Nephron (organoid): ENCODE measurements around the gene CBX3.
A peak's percentile ranks its signal among the peaks of the same experiment; 100 is the strongest.
"Not testable (repeated sequence)": the region's sequence is repeated elsewhere in the genome, so short reads cannot be mapped to it uniquely, and the experiment has no call there.

Source experiments
- H3K27ac Mint-ChIP-seq, 3 experiments: 2 replicates each; pipeline ENCODE4 v1.8.0; 2020; ENCODE audit warnings: mixed read lengths in 3 of 3, mild to moderate bottlenecking in 2 of 3, moderate library complexity in 1 of 3
- H3K27me3 Mint-ChIP-seq: 2 replicates; pipeline ENCODE4 v1.8.0; 2021; ENCODE audit warnings: low read depth, mild to moderate bottlenecking, moderate library complexity, mixed read lengths
- H3K36me3 Mint-ChIP-seq: 2 replicates; pipeline ENCODE4 v1.8.0; 2020; ENCODE audit warnings: low read depth, mixed read lengths
- H3K4me1 Mint-ChIP-seq: 2 replicates; pipeline ENCODE4 v1.8.0; 2020; ENCODE audit warnings: mixed read lengths
- H3K4me3 Mint-ChIP-seq, 3 experiments: 2 replicates each; pipeline ENCODE4 v1.8.0; 2020; ENCODE audit warnings: mild to moderate bottlenecking in 3 of 3, mixed read lengths in 3 of 3, moderate library complexity in 2 of 3
- H3K9me3 Mint-ChIP-seq: 2 replicates; pipeline ENCODE4 v1.8.0; 2020; ENCODE audit warnings: mixed read lengths
- CTCF ChIP-seq, 3 experiments: fragments of 200-600 bp; sonication (generic); IDR thresholded peaks; one replicate each; pipeline ENCODE4 v1.5.0; 2021; ENCODE audit warnings: antibody characterized with exemption in 3 of 3; ENCODE audit not compliant: unreplicated experiment in 3 of 3

The CBX3 gene

DNA sequence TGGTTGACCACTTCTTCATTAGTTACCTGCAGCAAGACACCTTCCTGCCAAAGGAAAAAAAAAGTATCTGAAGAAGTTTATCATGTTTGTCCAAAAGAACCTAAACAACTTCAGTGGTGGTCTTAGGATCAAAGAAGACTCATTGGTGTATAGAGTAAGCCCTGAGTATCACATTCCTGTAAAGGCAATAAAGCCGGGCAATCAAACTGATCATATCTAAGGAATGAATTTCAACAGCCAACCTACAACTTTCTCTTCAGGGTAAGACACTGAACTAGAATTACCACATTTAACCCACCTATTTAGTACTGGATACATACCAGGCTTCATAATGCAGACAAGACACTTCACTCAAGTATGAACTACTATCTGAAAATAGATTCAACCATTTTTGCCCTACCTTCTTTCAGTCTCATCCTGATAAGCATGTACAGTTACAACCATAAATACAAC is 11.1 kb upstream of the CBX3 start:
- H3K27ac Mint-ChIP-seq: peak overlapping the region in 1 of 3 experiments; percentile 26
- no peak for TF ChIP-seq CTCF (IDR thresholded peaks at IDR 0.05; ENCODE audit: unreplicated experiment in 3 of 3)
- H3K4me3 Mint-ChIP-seq: no peak overlapping the region
- no peaks in the 10 kb centered on the region for H3K27me3 Mint-ChIP-seq
- peaks cover 28% of the 10 kb centered on the region for H3K4me1 Mint-ChIP-seq
- peaks cover 88% of the 10 kb centered on the region for H3K36me3 Mint-ChIP-seq
- no peaks in the 10 kb centered on the region for H3K9me3 Mint-ChIP-seq

GRCh38 chr7:26191233-26191973 is 10.1 kb upstream of the CBX3 start:
- Mint-ChIP-seq H3K36me3 (peaks cover 92% of the 10 kb centered on the region), H3K27ac (peak overlapping the region; percentile 10 to 36 (median 26)), H3K4me1 (peaks cover 37% of the 10 kb centered on the region), H3K27me3 (no peaks in the 10 kb centered on the region), H3K4me3 (no peak overlapping the region), H3K9me3 (no peaks in the 10 kb centered on the region)
- no peak for TF ChIP-seq CTCF (IDR thresholded peaks at IDR 0.05; ENCODE audit: unreplicated experiment in 3 of 3)

GRCh38 chr7:26191974-26192479 is 9.5 kb upstream of the CBX3 start:
- no peaks in the 10 kb centered on the region for H3K27me3 Mint-ChIP-seq
- H3K36me3 Mint-ChIP-seq: peaks cover 94% of the 10 kb centered on the region
- no peak overlapping the region for H3K4me3 Mint-ChIP-seq
- H3K9me3 Mint-ChIP-seq: no peaks in the 10 kb centered on the region
- H3K4me1 Mint-ChIP-seq: peaks cover 44% of the 10 kb centered on the region
- H3K27ac Mint-ChIP-seq: peak overlapping the region; percentile 10 to 78 (median 47)
- TF ChIP-seq CTCF (IDR thresholded peaks at IDR 0.05; ENCODE audit: unreplicated experiment in 3 of 3): no peak

DNA sequence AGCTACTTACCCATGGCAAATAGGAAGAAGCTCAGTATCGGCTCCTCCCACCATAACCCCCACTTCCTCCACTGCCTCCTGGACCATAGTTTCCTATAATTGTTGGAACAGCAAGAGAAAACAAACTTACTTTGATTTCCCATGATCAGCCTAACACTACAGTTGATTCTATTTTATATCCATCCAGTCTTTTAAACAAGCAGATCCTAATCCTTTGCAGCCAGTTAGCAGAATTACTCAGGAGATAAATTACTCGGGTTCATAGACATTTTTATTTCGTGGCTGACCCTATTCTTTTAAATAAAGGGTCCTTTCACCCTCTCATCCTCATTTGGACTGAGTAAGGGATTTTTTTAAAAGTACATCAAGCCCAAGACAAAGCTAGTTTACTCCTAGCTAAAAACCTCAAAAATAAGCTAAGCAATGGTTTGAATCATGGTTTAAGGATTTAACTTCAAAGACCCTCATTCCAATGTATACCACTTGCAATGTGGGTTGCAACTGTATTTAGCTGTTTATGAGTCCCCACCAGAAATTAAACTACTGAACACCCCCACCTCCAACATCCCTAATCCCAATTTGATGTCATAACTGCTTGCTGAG is 9.0 kb upstream of the CBX3 start:
- Mint-ChIP-seq H3K36me3 (peaks cover 95% of the 10 kb centered on the region), H3K4me3 (no peak overlapping the region), H3K27me3 (no peaks in the 10 kb centered on the region)

GRCh38 chr7:26193432-26194207 is 7.9 kb upstream of the CBX3 start:
- Mint-ChIP-seq H3K4me3 (peak overlapping the region; percentile 58 to 71 (median 60)), H3K4me1 (peaks cover 54% of the 10 kb centered on the region), H3K27ac (peak overlapping the region; percentile 36 to 78 (median 78)), H3K36me3 (peaks cover 95% of the 10 kb centered on the region), H3K9me3 (no peaks in the 10 kb centered on the region), H3K27me3 (no peaks in the 10 kb centered on the region)
- no peak for TF ChIP-seq CTCF (IDR thresholded peaks at IDR 0.05; ENCODE audit: unreplicated experiment in 3 of 3)

More for the DNA sequence above, 9.0 kb upstream of the CBX3 start:
- Mint-ChIP-seq H3K27ac (peak overlapping the region; percentile 10 to 78 (median 78)), H3K9me3 (no peaks in the 10 kb centered on the region), H3K4me1 (peaks cover 49% of the 10 kb centered on the region)
- no peak for TF ChIP-seq CTCF (IDR thresholded peaks at IDR 0.05; ENCODE audit: unreplicated experiment in 3 of 3)

DNA sequence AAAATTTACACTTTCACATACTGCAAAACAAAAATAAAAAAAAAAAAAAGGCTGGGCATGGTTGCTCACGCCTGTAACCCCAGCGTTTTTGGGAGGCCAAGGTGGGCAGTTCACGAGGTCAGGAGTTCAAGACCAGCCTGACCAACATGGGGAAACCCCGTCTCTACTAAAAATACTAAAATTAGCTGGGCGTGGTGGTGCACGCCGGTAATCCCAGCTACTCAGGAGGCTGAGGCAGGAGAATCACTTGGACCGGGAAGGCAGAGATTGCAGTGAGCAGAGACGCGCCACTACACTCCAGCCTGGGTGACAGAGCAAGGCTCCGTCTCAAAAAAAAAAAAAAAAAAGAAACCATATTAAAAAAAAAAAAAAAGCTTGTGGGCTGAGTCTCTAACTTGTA is 6.8 kb upstream of the CBX3 start:
- H3K4me1 Mint-ChIP-seq: peaks cover 54% of the 10 kb centered on the region
- H3K27ac Mint-ChIP-seq, H3K27me3 Mint-ChIP-seq, H3K4me3 Mint-ChIP-seq, H3K9me3 Mint-ChIP-seq: not testable (repeated sequence)
- H3K36me3 Mint-ChIP-seq: peaks cover 95% of the 10 kb centered on the region
